Activated B cell treated with CpG ODN at 0.5 μM for 24 hours (primary cell): Measurements from ENCODE around the gene PPP2R3A. TPM values are rescaled to one million over a fixed set of nuclear protein-coding genes. Genes with fewer than 3 reads are reported as not detected.

Experiments
- ATAC-seq: fragments of 200-7000 bp; cut with Tn5 transposase; one replicate; pipeline ENCODE4 v1.10.0; 2021; ENCODE audit warnings: low read depth, mild to moderate bottlenecking, moderate library complexity
- CTCF ChIA-PET: fragments of 350-600 bp; sonication (Branson Sonifier 250); formaldehyde crosslinking; loops from one replicate; lab custom pipeline; 2021; ENCODE audit warnings: antibody characterized with exemption; lab: Charles Lee
- POLR2A ChIA-PET: fragments of 350-600 bp; sonication (Branson Sonifier 250); formaldehyde crosslinking; loops from one replicate; lab custom pipeline; 2021; ENCODE audit warnings: antibody characterized with exemption; lab: Charles Lee
- DNase-seq: peaks from one replicate; pipeline ENCODE4 v3.0.0; 2022
- H3K27ac Mint-ChIP-seq: one replicate; pipeline ENCODE4 v1.8.0; 2020; ENCODE audit warnings: mixed read lengths
- H3K27me3 Mint-ChIP-seq: one replicate; pipeline ENCODE4 v1.8.0; 2021; ENCODE audit warnings: mixed read lengths
- H3K36me3 Mint-ChIP-seq: one replicate; pipeline ENCODE4 v1.8.0; 2021; ENCODE audit warnings: low read depth, mixed read lengths
- H3K4me1 Mint-ChIP-seq: one replicate; pipeline ENCODE4 v1.8.0; 2021; ENCODE audit warnings: mixed read lengths
- H3K4me3 Mint-ChIP-seq: one replicate; pipeline ENCODE4 v1.8.0; 2020; ENCODE audit warnings: mild to moderate bottlenecking, mixed read lengths
- H3K9me3 Mint-ChIP-seq: one replicate; pipeline ENCODE4 v1.8.0; 2020; ENCODE audit warnings: mixed read lengths
- CTCF ChIP-seq: fragments of 200-600 bp; IDR thresholded peaks from one replicate; pipeline ENCODE4 v1.8.0; 2022; ENCODE audit warnings: antibody characterized with exemption, mild to moderate bottlenecking
- intact Hi-C: fragments of 100-400 bp; cut with micrococcal nuclease; formaldehyde crosslinking; loops from one replicate; pipeline ENCODE4 v1.15.1; 2024
- total RNA-seq: library from RNA; stranded (reverse); gene quantifications from 2 replicates; pipeline ENCODE4 v1.2.3, GENCODE V29; 2022

Gene PPP2R3A
- total RNA-seq, 1 donor from 2014 or later = 0.11 TPM

- peaks cover 20% of the 10 kb centered on the region for H3K27me3 Mint-ChIP-seq
- ATAC-seq (no peak), DNase-seq (no peak)
- H3K36me3 Mint-ChIP-seq = no peaks in the 10 kb centered on the region
- ChIA-PET POLR2A (no interaction called here), CTCF (no interaction called here)
- no peaks in the 10 kb centered on the region for H3K4me1 Mint-ChIP-seq
- intact Hi-C loops = no loop called here
- no peak overlapping the region for H3K27ac Mint-ChIP-seq
- no peaks in the 10 kb centered on the region for H3K9me3 Mint-ChIP-seq
- no peak overlapping the region for H3K4me3 Mint-ChIP-seq
- no peak for TF ChIP-seq CTCF
Measured at GRCh38 chr3:136022529-136023263, 57.2 kb downstream of the PPP2R3A start.

- no peak overlapping the region for H3K27ac Mint-ChIP-seq
- TF ChIP-seq CTCF = no peak
- POLR2A ChIA-PET = no interaction called here
- no peaks in the 10 kb centered on the region for H3K36me3 Mint-ChIP-seq
- no peaks in the 10 kb centered on the region for H3K4me1 Mint-ChIP-seq
- H3K27me3 Mint-ChIP-seq = peaks cover 20% of the 10 kb centered on the region
- intact Hi-C loops = no loop called here
- CTCF ChIA-PET = no interaction called here
- ATAC-seq (no peak), DNase-seq (no peak)
- no peaks in the 10 kb centered on the region for H3K9me3 Mint-ChIP-seq
- no peak overlapping the region for H3K4me3 Mint-ChIP-seq
Measured at GRCh38 chr3:136023264-136023978, 57.9 kb downstream of the PPP2R3A start.

GRCh38 chr3:136036306-136036705, 70.8 kb downstream of the PPP2R3A start:
- ChIA-PET POLR2A (no interaction called here), CTCF (no interaction called here)
- H3K27ac Mint-ChIP-seq = no peak overlapping the region
- intact Hi-C loops = no loop called here
- H3K4me1 Mint-ChIP-seq = no peaks in the 10 kb centered on the region
- TF ChIP-seq CTCF = no peak
- H3K27me3 Mint-ChIP-seq = peaks cover 28% of the 10 kb centered on the region
- no peaks in the 10 kb centered on the region for H3K36me3 Mint-ChIP-seq
- no peak overlapping the region for H3K4me3 Mint-ChIP-seq
- H3K9me3 Mint-ChIP-seq = peaks cover 21% of the 10 kb centered on the region
- DNase-seq (no peak), ATAC-seq (no peak)

GRCh38 chr3:136038668-136039067, 73.1 kb downstream of the PPP2R3A start:
- ChIA-PET POLR2A (no interaction called here), CTCF (no interaction called here)
- no peak for DNase-seq
- TF ChIP-seq CTCF = no peak
- Mint-ChIP-seq H3K4me1 (no peaks in the 10 kb centered on the region), H3K36me3 (no peaks in the 10 kb centered on the region), H3K27me3 (peaks cover 33% of the 10 kb centered on the region), H3K9me3 (peaks cover 10% of the 10 kb centered on the region), H3K27ac (no peak overlapping the region), H3K4me3 (no peak overlapping the region)
- intact Hi-C loops = no loop called here
- ATAC-seq = no peak

- intact Hi-C loops = loop anchor here (5.0 kb wide), 1 partner anchor 125 kb away; no protein-coding TSS in a partner anchor
- no peak for ATAC-seq
- DNase-seq = no peak
- no peaks in the 10 kb centered on the region for H3K9me3 Mint-ChIP-seq
- H3K27me3 Mint-ChIP-seq = peaks cover 18% of the 10 kb centered on the region
- CTCF ChIA-PET = interaction anchor here (0.6 to 2.7 kb wide), 6 partner anchors 9 to 1445 kb away, joined by 3 to 11 read pairs (median 4); partner anchors contain the start of gene EPHB1
- H3K36me3 Mint-ChIP-seq = no peaks in the 10 kb centered on the region
- H3K4me1 Mint-ChIP-seq = no peaks in the 10 kb centered on the region
- TF ChIP-seq CTCF = no peak
- H3K4me3 Mint-ChIP-seq = no peak overlapping the region
- no peak overlapping the region for H3K27ac Mint-ChIP-seq
- POLR2A ChIA-PET = no interaction called here
Measured at GRCh38 chr3:136042608-136043221, 77.2 kb downstream of the PPP2R3A start.
